Stimulated activated naive CD8-positive, alpha-beta T cell treated with anti-CD3 and anti-CD28 coated beads, Interleukin-15, Interleukin-2, amounts not matched to agents 100 ng/mL and 50 ng/mL, for 24 hours (primary cell): ENCODE data around the gene ACACA.

Experiments used
- H3K27ac Mint-ChIP-seq: one replicate; pipeline ENCODE4 v1.8.0; 2021; ENCODE audit warnings: mild to moderate bottlenecking, mixed read lengths
- H3K27me3 Mint-ChIP-seq: one replicate; pipeline ENCODE4 v1.8.0; 2021; ENCODE audit warnings: mixed read lengths
- H3K36me3 Mint-ChIP-seq: one replicate; pipeline ENCODE4 v1.8.0; 2021; ENCODE audit warnings: low read depth, mixed read lengths
- H3K4me1 Mint-ChIP-seq: one replicate; pipeline ENCODE4 v1.8.0; 2021; ENCODE audit warnings: low read depth, mixed read lengths
- H3K4me3 Mint-ChIP-seq: one replicate; pipeline ENCODE4 v1.8.0; 2021; ENCODE audit warnings: mild to moderate bottlenecking, mixed read lengths
- H3K9me3 Mint-ChIP-seq: one replicate; pipeline ENCODE4 v1.8.0; 2021; ENCODE audit warnings: mixed read lengths

ACACA gene

DNA sequence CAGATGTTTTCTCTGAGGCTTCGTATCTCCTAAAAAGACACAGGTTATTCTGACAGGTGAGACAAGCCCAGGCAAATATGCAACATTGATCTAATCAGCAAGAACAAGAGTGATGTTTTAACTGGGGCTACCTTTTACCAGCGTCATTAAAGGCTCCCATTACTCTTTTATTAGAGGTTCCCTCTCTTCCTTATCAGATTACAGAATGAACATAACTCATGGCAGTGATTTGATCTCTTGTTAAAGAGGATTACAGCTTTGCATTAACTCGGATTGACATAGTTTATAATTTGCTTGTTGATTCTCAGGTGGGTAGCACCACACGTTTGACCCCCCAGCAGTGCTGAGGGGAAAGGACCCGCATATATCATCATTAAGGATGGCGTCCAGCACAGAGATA, 367.4 kb downstream of the ACACA start:
- H3K36me3 Mint-ChIP-seq, result peaks cover 43% of the 10 kb centered on the region
- H3K27ac Mint-ChIP-seq, result no peak overlapping the region
- no peak overlapping the region for H3K4me3 Mint-ChIP-seq
- H3K9me3 Mint-ChIP-seq, result no peaks in the 10 kb centered on the region
- H3K4me1 Mint-ChIP-seq, result peaks cover 5% of the 10 kb centered on the region
- H3K27me3 Mint-ChIP-seq, result no peaks in the 10 kb centered on the region

DNA sequence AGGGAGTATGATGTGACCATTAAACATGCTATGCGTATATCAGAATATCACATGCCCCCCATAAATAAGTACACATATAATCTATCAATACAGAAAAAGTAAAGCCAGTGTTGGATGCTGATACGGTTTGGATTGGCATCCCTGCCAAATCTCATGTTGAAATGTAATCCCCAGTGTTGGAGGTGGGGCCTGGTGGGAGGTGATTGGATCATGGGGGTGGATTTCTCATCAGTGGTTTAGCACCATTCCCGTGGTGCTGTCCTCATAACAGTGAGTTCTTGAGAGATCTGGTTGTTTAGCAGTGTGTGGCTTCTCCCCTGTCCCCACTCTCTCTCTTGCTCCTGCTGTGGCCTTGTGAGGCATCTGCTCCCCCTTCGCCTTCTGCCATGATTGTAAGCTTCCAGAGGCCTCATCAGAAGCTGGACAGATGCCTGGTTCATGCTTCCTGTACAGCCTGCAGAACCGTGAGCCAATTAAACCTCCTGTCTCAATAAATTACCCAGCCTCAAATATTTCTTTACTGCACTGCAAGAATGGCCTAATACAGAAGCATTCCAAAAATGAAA, 369.0 kb downstream of the ACACA start:
- Mint-ChIP-seq H3K36me3 (peaks cover 47% of the 10 kb centered on the region), H3K27me3 (no peaks in the 10 kb centered on the region), H3K4me1 (no peaks in the 10 kb centered on the region), H3K9me3 (no peaks in the 10 kb centered on the region), H3K27ac (no peak overlapping the region), H3K4me3 (no peak overlapping the region)
